Left lung (tissue), 10 donors: ENCODE measurements around the gene FBXO17. TPM values are rescaled to one million over a fixed set of nuclear protein-coding genes. Genes with fewer than 3 reads are reported as not detected.

ENCODE experiments used
- ATAC-seq: fragments of 200-7000 bp; cut with Tn5 transposase; one replicate; pipeline ENCODE4 v1.9.1; 2020; ENCODE audit warnings: moderate library complexity
- DNase-seq, 4 donors: peaks; one replicate each; pipeline ENCODE4 v3.0.0-alpha.2; 2013 to 2020
- H3K27ac ChIP-seq, 2 donors: fragments of 200-600 bp; sonication (generic) in 1 of 2; one replicate each; pipeline versions ENCODE4 v1.5.0 to v1.8.0; 2020 to 2021
- H3K27me3 ChIP-seq, 2 donors: fragments of 200-600 bp; sonication (generic) in 1 of 2; one replicate each; pipeline versions ENCODE4 v1.5.0 to v1.8.0; 2020 to 2021
- H3K36me3 ChIP-seq, 2 donors: fragments of 200-600 bp; sonication (generic) in 1 of 2; one replicate each; pipeline versions ENCODE4 v1.5.0 to v1.8.0; 2020 to 2021
- H3K4me1 ChIP-seq, 2 donors: fragments of 200-600 bp; one replicate each; pipeline ENCODE4 v1.8.0; 2021
- H3K4me3 ChIP-seq, 2 donors: fragments of 200-600 bp; sonication (generic) in 1 of 2; one replicate each; pipeline versions ENCODE4 v1.5.0 to v1.8.0; 2020 to 2021; ENCODE audit warnings: mild to moderate bottlenecking in 1 of 2
- H3K9me3 ChIP-seq, 2 donors: fragments of 200-600 bp; sonication (generic) in 1 of 2; one replicate each; pipeline versions ENCODE4 v1.5.0 to v1.8.0; 2020 to 2021
- CTCF ChIP-seq, 2 donors: fragments of 200-600 bp; sonication (generic) in 1 of 2; IDR thresholded peaks; one replicate each; pipeline versions ENCODE4 v1.5.0 to v1.8.0; 2021; ENCODE audit warnings: antibody characterized with exemption in 2 of 2
- intact Hi-C, 2 donors: fragments of 100-400 bp; cut with DNase I; formaldehyde crosslinking; loops; one replicate each; pipeline versions ENCODE4 v1.11.2 to v1.14.2; 2022
- polyA plus RNA-seq, 6 donors: library from polyadenylated mRNA; unstranded; fragments of 120-200 nt; gene quantifications; one replicate each; pipeline ENCODE4 v1.2.1, GENCODE V29; 2013; ENCODE audit not compliant: insufficient read length in 6 of 6
- total RNA-seq, 2 donors: library from RNA; stranded (reverse); fragmentation: NEBNext Ultra II Directional; extraction: Animal tissue kit (Norgen Biotek cat#: 25700); gene quantifications; one replicate each; pipeline ENCODE4 v1.2.1, GENCODE V29; 2021
- donor health status: DM: no; HTN: yes; CAD: no.
- donor health status: DM: no; HTN: no; CAD: no.

The FBXO17 gene
- total and polyA plus RNA-seq, 8 donors, result 7.1 to 50.3 (median 42.4) TPM

- ATAC-seq, result no peak
- no peak for TF ChIP-seq CTCF (IDR thresholded peaks at IDR 0.05)
- no peaks in the 10 kb centered on the region for H3K9me3 ChIP-seq
- H3K4me3 ChIP-seq, result no peak overlapping the region
- intact Hi-C loops, result no loop called here
- no peak for DNase-seq
- H3K27me3 ChIP-seq, result peaks cover 0 to 15% of the 10 kb centered on the region in 2 donors
- peaks cover 0 to 4% of the 10 kb centered on the region in 2 donors for H3K4me1 ChIP-seq
- no peak overlapping the region for H3K27ac ChIP-seq
- H3K36me3 ChIP-seq, result peaks cover 0 to 57% of the 10 kb centered on the region in 2 donors
These were observed 68.3 kb downstream of the FBXO17 start for GRCh38 chr19:38907227-38907626.

DNA sequence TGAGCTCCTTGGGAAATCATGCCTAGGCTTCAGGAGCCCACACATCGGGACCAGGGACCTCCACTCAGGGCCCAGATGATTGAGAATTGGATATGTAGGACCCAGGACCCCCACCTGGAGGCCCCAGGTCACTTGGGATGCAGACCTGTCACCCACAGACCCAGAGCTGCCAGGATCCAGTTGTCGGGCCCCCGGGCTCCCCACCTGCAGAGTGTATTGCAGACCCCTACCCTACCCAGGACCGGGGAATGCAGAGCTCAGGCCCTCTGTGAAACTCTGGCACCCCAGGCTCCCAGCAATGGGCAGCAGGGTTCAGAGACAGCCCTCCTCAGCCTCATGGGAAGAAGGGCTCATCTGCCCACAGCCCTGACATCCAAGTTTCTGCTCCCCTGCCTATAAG, 69.9 kb downstream of the FBXO17 start:
- TF ChIP-seq CTCF (IDR thresholded peaks at IDR 0.05), result no peak
- no peak overlapping the region for H3K4me3 ChIP-seq
- no peaks in the 10 kb centered on the region for H3K9me3 ChIP-seq
- peaks cover 0 to 57% of the 10 kb centered on the region in 2 donors for H3K36me3 ChIP-seq
- H3K4me1 ChIP-seq, result peaks cover 4 to 15% of the 10 kb centered on the region in 2 donors
- ATAC-seq (no peak), DNase-seq (no peak)
- H3K27ac ChIP-seq, result no peak overlapping the region
- H3K27me3 ChIP-seq, result no peaks in the 10 kb centered on the region
- intact Hi-C loops, result no loop called here

DNA sequence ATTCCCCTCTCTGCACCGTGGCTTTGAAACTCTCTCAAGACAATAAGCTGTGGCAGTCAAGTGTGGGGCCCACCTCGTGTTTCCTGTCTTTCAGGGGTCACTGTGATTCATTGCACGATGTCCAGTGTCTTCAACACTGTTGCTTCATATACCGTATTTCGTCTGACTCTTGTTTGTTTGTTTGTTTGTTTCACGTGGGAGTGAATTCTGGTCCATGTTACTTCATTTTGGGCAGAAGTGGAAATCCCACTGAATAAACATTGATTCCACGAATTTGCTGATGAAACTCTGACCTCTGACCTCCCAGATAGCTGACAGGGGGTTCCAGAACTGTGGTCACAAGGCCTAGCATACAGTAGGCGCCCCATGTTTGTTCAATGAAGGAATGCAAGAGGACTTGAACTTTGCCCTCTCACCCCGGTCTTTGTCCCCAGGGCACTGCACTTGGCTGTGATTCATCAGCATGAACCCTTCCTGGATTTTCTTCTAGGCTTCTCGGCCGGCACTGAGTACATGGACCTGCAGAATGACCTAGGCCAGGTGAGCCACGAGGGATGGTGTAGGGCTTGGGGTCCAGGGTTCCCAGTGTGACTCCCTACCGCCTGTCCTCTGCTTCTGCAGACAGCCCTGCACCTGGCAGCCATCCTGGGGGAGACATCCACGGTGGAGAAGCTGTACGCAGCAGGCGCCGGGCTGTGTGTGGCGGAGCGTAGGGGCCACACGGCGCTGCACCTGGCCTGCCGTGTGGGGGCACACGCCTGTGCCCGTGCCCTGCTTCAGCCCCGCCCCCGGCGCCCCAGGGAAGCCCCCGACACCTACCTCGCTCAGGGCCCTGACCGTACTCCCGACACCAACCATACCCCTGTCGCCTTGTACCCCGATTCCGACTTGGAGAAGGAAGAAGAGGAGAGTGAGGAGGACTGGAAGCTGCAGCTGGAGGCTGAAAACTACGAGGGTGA, 70.7 kb downstream of the FBXO17 start:
- intact Hi-C loops, result no loop called here
- H3K36me3 ChIP-seq, result peaks cover 0 to 57% of the 10 kb centered on the region in 2 donors

GRCh38 chr19:38901683-38902082, 73.9 kb downstream of the FBXO17 start:
- no peak for TF ChIP-seq CTCF (IDR thresholded peaks at IDR 0.05)
- H3K27ac ChIP-seq, result no peak overlapping the region
- peaks cover 0 to 29% of the 10 kb centered on the region in 2 donors for H3K36me3 ChIP-seq
- intact Hi-C loops, result no loop called here
- no peaks in the 10 kb centered on the region for H3K9me3 ChIP-seq
- H3K4me1 ChIP-seq, result peaks cover 7 to 38% of the 10 kb centered on the region in 2 donors
- DNase-seq, result no peak
- peak overlapping the region in 1 of 2 donors; percentile 78 for H3K4me3 ChIP-seq
- H3K27me3 ChIP-seq, result no peaks in the 10 kb centered on the region
- ATAC-seq, result no peak

More for the DNA sequence above, 70.7 kb downstream of the FBXO17 start:
- DNase-seq (no peak), ATAC-seq (no peak)
- Histone ChIP-seq H3K9me3 (no peaks in the 10 kb centered on the region), H3K4me3 (no peak overlapping the region), H3K4me1 (peaks cover 7 to 18% of the 10 kb centered on the region in 2 donors), H3K27me3 (no peaks in the 10 kb centered on the region), H3K27ac (no peak overlapping the region)
- TF ChIP-seq CTCF (IDR thresholded peaks at IDR 0.05), result no peak

DNA sequence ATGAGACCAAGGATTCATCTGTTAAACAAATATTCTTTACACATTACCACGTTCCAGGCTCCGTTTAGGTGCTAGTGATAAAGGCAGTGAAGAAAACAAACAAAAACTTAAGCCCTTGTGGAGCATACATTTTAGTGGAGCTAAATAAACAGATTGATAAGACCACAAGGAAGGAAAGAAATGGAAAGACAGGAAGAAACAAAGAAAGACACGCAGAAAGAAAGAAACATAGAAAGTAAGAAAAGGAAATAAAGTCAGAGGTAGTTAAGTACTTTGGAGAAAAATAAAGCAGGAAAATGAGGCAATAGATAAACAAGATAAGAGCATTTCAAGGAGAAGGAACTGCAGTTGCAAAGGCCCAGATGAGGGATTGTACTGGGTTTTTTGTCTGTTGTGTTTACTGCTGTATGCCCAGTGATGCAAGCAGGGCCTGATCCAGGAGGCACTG, 74.8 kb downstream of the FBXO17 start:
- Histone ChIP-seq H3K4me1 (peaks cover 7 to 38% of the 10 kb centered on the region in 2 donors), H3K4me3 (peak overlapping the region; percentile 78 to 84), H3K27me3 (no peaks in the 10 kb centered on the region), H3K27ac (peak overlapping the region; percentile 83 to 96), H3K36me3 (peaks cover 0 to 20% of the 10 kb centered on the region in 2 donors), H3K9me3 (no peaks in the 10 kb centered on the region)
- DNase-seq (no peak), ATAC-seq (no peak)
- intact Hi-C loops, result no loop called here
- TF ChIP-seq CTCF (IDR thresholded peaks at IDR 0.05), result no peak
